Hepatocyte (in vitro differentiated cells): ENCODE measurements around the gene SLC25A21. TPM values are rescaled to one million over a fixed set of nuclear protein-coding genes. Genes with fewer than 3 reads are reported as not detected.
"Not testable (repeated sequence)": the region's sequence is repeated elsewhere in the genome, so short reads cannot be mapped to it uniquely, and the experiment has no call there.

Experiments
- DNase-seq: peaks from one replicate; pipeline ENCODE4 v3.0.0-alpha.2; 2016; ENCODE audit warnings: low spot score
- H2AFZ ChIP-seq: fragments of 200-600 bp; sonication (generic); 2 replicates; pipeline ENCODE4 v1.6.0; 2016; ENCODE audit warnings: antibody characterized with exemption, mild to moderate bottlenecking
- H3K27ac ChIP-seq: fragments of 200-600 bp; sonication (generic); 2 replicates; pipeline ENCODE4 v1.5.1; 2016; ENCODE audit warnings: mild to moderate bottlenecking
- H3K27me3 ChIP-seq: fragments of 200-600 bp; sonication (generic); 2 replicates; pipeline ENCODE4 v1.6.1; 2016
- H3K36me3 ChIP-seq: fragments of 200-600 bp; sonication (generic); replicated peaks from 2 replicates; pipeline ENCODE4 v1.5.1; 2016; ENCODE audit warnings: low read depth; ENCODE audit not compliant: insufficient read depth
- H3K4me1 ChIP-seq: fragments of 200-600 bp; sonication (generic); 2 replicates; pipeline ENCODE4 v1.5.1; 2016; ENCODE audit warnings: mild to moderate bottlenecking, moderate library complexity; ENCODE audit not compliant: insufficient read depth
- H3K4me2 ChIP-seq: fragments of 200-600 bp; sonication (generic); 2 replicates; pipeline ENCODE4 v1.6.0; 2016
- H3K4me3 ChIP-seq: fragments of 200-600 bp; sonication (generic); 2 replicates; pipeline ENCODE4 v1.5.1; 2016; ENCODE audit warnings: mild to moderate bottlenecking
- H3K79me2 ChIP-seq: fragments of 200-600 bp; sonication (generic); 2 replicates; pipeline ENCODE4 v1.6.0; 2017; ENCODE audit warnings: mild to moderate bottlenecking
- H3K9me2 ChIP-seq: fragments of 200-600 bp; sonication (generic); replicated peaks from 2 replicates; pipeline ENCODE4 v1.6.0; 2017; ENCODE audit warnings: mild to moderate bottlenecking; ENCODE audit not compliant: insufficient read depth
- H3K9me3 ChIP-seq: fragments of 200-600 bp; sonication (generic); 2 replicates; pipeline ENCODE4 v1.5.1; 2016; ENCODE audit warnings: low read depth, mild to moderate bottlenecking
- H4K20me1 ChIP-seq: fragments of 200-600 bp; sonication (generic); 2 replicates; pipeline ENCODE4 v1.6.0; 2016; ENCODE audit warnings: mild to moderate bottlenecking; ENCODE audit not compliant: insufficient read depth, poor library complexity, severe bottlenecking
- EZH2 ChIP-seq: fragments of 200-600 bp; sonication (generic); IDR thresholded peaks from 2 replicates; pipeline ENCODE4 v1.6.1; 2016; ENCODE audit warnings: antibody characterized with exemption, mild to moderate bottlenecking, borderline replicate concordance
- EZH2phosphoT487 ChIP-seq: fragments of 200-600 bp; sonication (generic); IDR thresholded peaks from one replicate; pipeline ENCODE4 v1.6.1; 2018; ENCODE audit warnings: antibody characterized with exemption, mild to moderate bottlenecking, low read depth, moderate library complexity; ENCODE audit not compliant: unreplicated experiment, severe bottlenecking
- WGBS: methylation state at CpG from one replicate; pipeline ENCODE4 v1.1.6; 2016; ENCODE audit warnings: low lambda C conversion rate; ENCODE audit errors: missing lambda C conversion rate; 5-methylcytosine and 5-hydroxymethylcytosine counted together
- polyA plus RNA-seq: library from polyadenylated mRNA; unstranded; fragments of >200 nt; fragmentation: Nextera tagmentation; extraction: Ambion mirVana; gene quantifications from 2 replicates; pipeline ENCODE4 v1.2.1, GENCODE V29; 2016
- total RNA-seq: library from RNA; depleted of rRNA; stranded (reverse); fragments of >200 nt; gene quantifications from 2 replicates; pipeline ENCODE4 v1.2.3, GENCODE V29; 2014
- TF ChIP-seq, protein P1 (sequence below): fragments of 200-600 bp; sonication (generic); IDR thresholded peaks from 2 replicates; pipeline ENCODE4 v1.5.1; 2016; ENCODE audit warnings: antibody characterized with exemption, mild to moderate bottlenecking; ENCODE audit not compliant: poor library complexity

The SLC25A21 gene
- total and polyA plus RNA-seq, 2 experiments from 2014 or later: 1.4 to 1.6 TPM

DNA sequence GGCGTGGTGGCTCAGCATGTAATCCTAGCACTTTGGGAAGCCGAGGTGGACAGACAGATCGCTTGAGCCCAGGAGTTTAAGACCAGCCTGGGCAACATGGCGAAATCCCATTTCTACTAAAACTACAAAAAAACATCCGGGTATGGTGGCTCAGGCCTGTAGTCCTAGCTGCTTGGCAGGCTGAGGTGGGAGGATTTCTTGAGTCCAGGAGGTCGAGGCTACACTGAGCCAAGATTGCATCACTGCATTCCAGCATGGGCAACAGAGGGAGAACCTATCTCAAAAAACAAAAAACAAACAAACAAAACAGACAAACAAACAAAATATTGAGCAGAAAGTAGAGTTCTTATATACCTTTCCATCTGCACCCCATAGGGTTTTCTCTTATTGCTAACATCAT lies 9.0 kb upstream of the SLC25A21 start:
- H4K20me1 ChIP-seq: no peaks in the 10 kb centered on the region
- H3K4me3 ChIP-seq: no peak overlapping the region
- no peaks in the 10 kb centered on the region for H3K9me3 ChIP-seq
- H2AFZ ChIP-seq: no peak overlapping the region
- H3K79me2 ChIP-seq: no peaks in the 10 kb centered on the region
- no peaks in the 10 kb centered on the region for H3K36me3 ChIP-seq
- H3K9me2 ChIP-seq: no peaks in the 10 kb centered on the region
- H3K27me3 ChIP-seq: no peaks in the 10 kb centered on the region
- 88% methylated on average over 6 of the region's 6 CpGs for WGBS
- TF ChIP-seq, protein P1, sequence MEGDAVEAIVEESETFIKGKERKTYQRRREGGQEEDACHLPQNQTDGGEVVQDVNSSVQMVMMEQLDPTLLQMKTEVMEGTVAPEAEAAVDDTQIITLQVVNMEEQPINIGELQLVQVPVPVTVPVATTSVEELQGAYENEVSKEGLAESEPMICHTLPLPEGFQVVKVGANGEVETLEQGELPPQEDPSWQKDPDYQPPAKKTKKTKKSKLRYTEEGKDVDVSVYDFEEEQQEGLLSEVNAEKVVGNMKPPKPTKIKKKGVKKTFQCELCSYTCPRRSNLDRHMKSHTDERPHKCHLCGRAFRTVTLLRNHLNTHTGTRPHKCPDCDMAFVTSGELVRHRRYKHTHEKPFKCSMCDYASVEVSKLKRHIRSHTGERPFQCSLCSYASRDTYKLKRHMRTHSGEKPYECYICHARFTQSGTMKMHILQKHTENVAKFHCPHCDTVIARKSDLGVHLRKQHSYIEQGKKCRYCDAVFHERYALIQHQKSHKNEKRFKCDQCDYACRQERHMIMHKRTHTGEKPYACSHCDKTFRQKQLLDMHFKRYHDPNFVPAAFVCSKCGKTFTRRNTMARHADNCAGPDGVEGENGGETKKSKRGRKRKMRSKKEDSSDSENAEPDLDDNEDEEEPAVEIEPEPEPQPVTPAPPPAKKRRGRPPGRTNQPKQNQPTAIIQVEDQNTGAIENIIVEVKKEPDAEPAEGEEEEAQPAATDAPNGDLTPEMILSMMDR: no peak
- TF ChIP-seq EZH2: no peak
- TF ChIP-seq EZH2phosphoT487: no peak
- no peak overlapping the region for H3K4me2 ChIP-seq
- no peak for DNase-seq
- no peak overlapping the region for H3K27ac ChIP-seq
- H3K4me1 ChIP-seq: no peaks in the 10 kb centered on the region

DNA sequence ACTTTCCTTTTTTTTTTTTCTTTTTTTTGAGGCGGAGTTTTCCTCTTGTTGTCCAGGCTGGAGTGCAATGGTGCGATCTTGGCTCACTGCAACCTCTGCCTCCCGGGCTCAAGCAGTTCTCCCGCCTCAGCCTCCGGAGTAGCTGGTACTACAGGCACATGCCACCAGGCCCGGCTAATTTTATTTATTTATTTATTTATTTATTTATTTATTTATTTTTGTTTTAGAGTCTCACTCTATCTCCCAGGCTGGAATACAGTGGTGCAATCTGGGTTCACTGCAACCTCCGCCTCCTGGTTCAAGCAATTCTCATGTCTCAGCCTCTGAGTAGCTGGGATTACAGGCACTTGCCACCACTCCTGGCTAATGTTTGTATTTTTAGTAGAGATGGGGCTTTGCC lies 8.5 kb upstream of the SLC25A21 start:
- H3K4me2 ChIP-seq, H3K27ac ChIP-seq, H3K79me2 ChIP-seq, H3K9me3 ChIP-seq, H2AFZ ChIP-seq, H3K4me1 ChIP-seq, H3K4me3 ChIP-seq, DNase-seq, H3K9me2 ChIP-seq, H4K20me1 ChIP-seq, H3K27me3 ChIP-seq, H3K36me3 ChIP-seq: not testable (repeated sequence)
- 92% methylated on average over 6 of the region's 7 CpGs for WGBS

DNA sequence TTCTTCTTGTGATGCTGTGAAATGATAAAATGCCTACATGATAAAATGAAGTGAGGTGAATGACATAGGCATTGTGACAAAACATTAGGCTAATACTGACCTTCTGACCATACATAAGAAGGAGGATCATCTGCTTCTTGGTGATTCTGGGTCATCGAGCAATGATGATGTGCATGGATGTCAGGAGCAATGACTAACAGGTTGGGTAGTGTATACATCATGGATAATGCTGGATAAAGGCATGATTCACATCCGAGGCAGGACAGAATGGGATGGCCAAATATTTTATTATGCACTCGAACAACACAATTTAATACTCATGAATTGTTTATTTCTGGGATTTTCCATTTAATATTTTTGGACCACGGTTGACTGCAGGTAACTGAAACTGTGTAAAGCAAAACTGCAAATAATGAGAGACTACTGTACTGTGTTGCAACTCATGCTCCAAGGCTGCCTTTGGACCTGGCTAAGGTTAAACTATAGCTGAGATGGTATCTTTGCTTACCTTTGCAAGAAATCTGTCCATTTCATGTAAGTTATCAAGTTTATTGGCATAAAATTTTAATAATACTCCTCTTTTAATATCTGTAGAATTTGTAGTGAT lies 7.6 kb upstream of the SLC25A21 start:
- Histone ChIP-seq H3K9me3 (no peaks in the 10 kb centered on the region), H2AFZ (no peak overlapping the region), H3K27me3 (no peaks in the 10 kb centered on the region), H3K4me2 (no peak overlapping the region), H3K36me3 (no peaks in the 10 kb centered on the region), H4K20me1 (no peaks in the 10 kb centered on the region), H3K4me3 (no peak overlapping the region), H3K79me2 (no peaks in the 10 kb centered on the region), H3K4me1 (no peaks in the 10 kb centered on the region), H3K9me2 (no peaks in the 10 kb centered on the region), H3K27ac (no peak overlapping the region)
- DNase-seq: no peak
- 92% methylated on average over 4 of the region's 4 CpGs for WGBS
- TF ChIP-seq EZH2phosphoT487 (no peak), EZH2 (no peak)
- TF ChIP-seq, protein P1: no peak

DNA sequence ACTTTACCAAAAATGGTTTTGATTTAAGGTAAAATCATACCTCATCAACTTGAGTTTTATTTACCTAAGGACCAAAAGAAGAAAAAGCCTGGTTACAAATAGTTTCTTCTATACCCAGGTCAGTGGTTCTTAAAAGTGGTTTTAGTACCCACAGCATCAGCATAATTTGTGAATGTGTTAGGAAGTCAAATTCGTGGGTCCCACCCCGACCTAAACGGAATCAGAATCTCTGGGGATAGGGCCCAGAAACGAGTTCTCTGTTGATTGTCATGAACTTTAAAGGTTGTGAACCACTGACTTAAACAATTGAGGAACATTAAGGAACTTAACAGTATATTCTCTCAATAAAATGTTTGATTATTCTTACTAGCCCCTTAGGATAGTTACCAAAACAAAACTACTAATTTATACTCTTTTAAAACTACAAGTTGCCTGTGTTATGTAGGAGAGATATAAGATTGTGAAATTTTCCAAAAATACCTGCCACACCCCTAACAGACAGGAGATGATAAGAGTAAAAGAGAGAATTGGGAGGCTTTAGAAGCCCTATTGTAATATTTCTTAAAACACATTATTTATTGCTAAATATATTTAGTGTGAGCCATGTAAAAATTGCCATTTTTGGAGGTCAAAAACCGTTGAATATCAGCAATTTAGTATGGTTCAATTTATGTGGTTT lies 669 bp upstream of the SLC25A21 start:
- Histone ChIP-seq H4K20me1 (no peaks in the 10 kb centered on the region), H3K79me2 (peaks cover 5% of the 10 kb centered on the region), H3K27ac (peak overlapping the region; percentile 97), H3K27me3 (no peaks in the 10 kb centered on the region), H3K4me2 (peak overlapping the region; percentile 83), H3K4me3 (peak overlapping the region; percentile 73), H3K4me1 (peaks cover 10% of the 10 kb centered on the region), H2AFZ (peak overlapping the region; percentile 89), H3K9me2 (no peaks in the 10 kb centered on the region), H3K9me3 (no peaks in the 10 kb centered on the region), H3K36me3 (no peaks in the 10 kb centered on the region)
- no peak for DNase-seq
- WGBS: 73% methylated on average over 5 of the region's 5 CpGs
- TF ChIP-seq EZH2: no peak
- no peak for TF ChIP-seq EZH2phosphoT487
- TF ChIP-seq, protein P1: no peak
